Gastrocnemius medialis (tissue), 4 donors: ENCODE measurements around the gene SLC29A3. TPM values are rescaled to one million over a fixed set of nuclear protein-coding genes. Genes with fewer than 3 reads are reported as not detected.
A peak's percentile ranks its signal among the peaks of the same experiment; 100 is the strongest.

Experiments used
- ATAC-seq, 2 donors: fragments of 150-250 bp; one replicate each; pipeline ENCODE4 v1.9.1; 2016
- DNase-seq, 2 donors: peaks; one replicate each; pipeline ENCODE4 v3.0.0-alpha.2; 2019
- H3K27ac ChIP-seq, 4 donors: fragments of 200-600 bp; sonication (generic); 1 replicate in 1 of 4; 2 replicates in 3 of 4; pipeline ENCODE4 v1.5.1; 2016 to 2018; ENCODE audit warnings: mild to moderate bottlenecking in 2 of 4, moderate library complexity in 1 of 4
- H3K27me3 ChIP-seq, 3 donors: fragments of 200-600 bp; sonication (generic) in 2 of 3; 1 replicate in 1 of 3; 2 replicates in 2 of 3; pipeline versions ENCODE4 v1.5.1 to v1.6.0; 2016 to 2019; ENCODE audit warnings: mild to moderate bottlenecking in 1 of 3, moderate library complexity in 1 of 3
- H3K36me3 ChIP-seq, 2 donors: fragments of 200-600 bp; sonication (generic) in 1 of 2; one replicate each; pipeline ENCODE4 v1.5.1; 2017 to 2018
- H3K4me1 ChIP-seq, 2 donors: fragments of 200-600 bp; sonication (generic) in 1 of 2; one replicate each; pipeline ENCODE4 v1.5.1; 2016 to 2017; ENCODE audit warnings: mild to moderate bottlenecking in 2 of 2
- H3K4me3 ChIP-seq, 4 donors: fragments of 200-600 bp; sonication (generic) in 3 of 4; 1 replicate in 1 of 4; 2 replicates in 3 of 4; pipeline ENCODE4 v1.5.1; 2016 to 2019; ENCODE audit warnings: mild to moderate bottlenecking in 2 of 4
- H3K9me3 ChIP-seq, 3 donors: fragments of 200-600 bp; sonication (generic) in 2 of 3; 1 replicate in 1 of 3; 2 replicates in 2 of 3; pipeline ENCODE4 v1.5.1; 2016 to 2019
- POLR2A ChIP-seq, 2 donors: fragments of 450-650 bp; IDR thresholded peaks; one replicate each; pipeline ENCODE4 v1.6.1; 2017; ENCODE audit warnings: antibody characterized with exemption in 2 of 2, mild to moderate bottlenecking in 2 of 2, moderate library complexity in 2 of 2
- in situ Hi-C, 4 donors: fragments of 200-750 bp; cut with MboI; loops; one replicate each; pipeline versions ENCODE4 v1.15.0 to v1.8.0; 2017; ENCODE audit warnings: low sequenced_read_pairs in 4 of 4
- intact Hi-C: fragments of 100-400 bp; cut with DNase I; formaldehyde crosslinking; loops from one replicate; pipeline ENCODE4 v1.15.1; 2023; ENCODE audit warnings: low total_unique reads
- total RNA-seq, 4 donors: library from RNA; depleted of rRNA; stranded (reverse); fragments of >200 nt; gene quantifications; one replicate each; pipeline versions ENCODE4 v1.1.0 to v1.2.3, GENCODE V29; 2016
- TF ChIP-seq, protein P1 (sequence below), 5 experiments: fragments of 450-650 bp in 3 of 5; fragments of 200-600 bp in 2 of 5; sonication (generic) in 2 of 5; IDR thresholded peaks in 4 of 5; conservative IDR thresholded peaks in 1 of 5; 1 replicate in 4 of 5; 2 replicates in 1 of 5; pipeline ENCODE4 v1.5.1; 2016 to 2019; ENCODE audit warnings: antibody characterized with exemption in 5 of 5, mild to moderate bottlenecking in 3 of 5, moderate library complexity in 3 of 5

SLC29A3 gene
- total RNA-seq, 4 donors from 2014 or later = 0.36 to 2.8 (median 2.0) TPM

GRCh38 chr10:71330789-71331404, 11.8 kb downstream of the SLC29A3 start:
- Histone ChIP-seq H3K4me1 (peaks cover 4 to 7% of the 10 kb centered on the region in 2 donors), H3K27me3 (no peaks in the 10 kb centered on the region), H3K9me3 (no peaks in the 10 kb centered on the region), H3K36me3 (no peaks in the 10 kb centered on the region), H3K27ac (no peak overlapping the region), H3K4me3 (no peak overlapping the region)
- ATAC-seq (no peak), DNase-seq (no peak)
- in situ Hi-C loops = no loop called here
- TF ChIP-seq, protein P1, sequence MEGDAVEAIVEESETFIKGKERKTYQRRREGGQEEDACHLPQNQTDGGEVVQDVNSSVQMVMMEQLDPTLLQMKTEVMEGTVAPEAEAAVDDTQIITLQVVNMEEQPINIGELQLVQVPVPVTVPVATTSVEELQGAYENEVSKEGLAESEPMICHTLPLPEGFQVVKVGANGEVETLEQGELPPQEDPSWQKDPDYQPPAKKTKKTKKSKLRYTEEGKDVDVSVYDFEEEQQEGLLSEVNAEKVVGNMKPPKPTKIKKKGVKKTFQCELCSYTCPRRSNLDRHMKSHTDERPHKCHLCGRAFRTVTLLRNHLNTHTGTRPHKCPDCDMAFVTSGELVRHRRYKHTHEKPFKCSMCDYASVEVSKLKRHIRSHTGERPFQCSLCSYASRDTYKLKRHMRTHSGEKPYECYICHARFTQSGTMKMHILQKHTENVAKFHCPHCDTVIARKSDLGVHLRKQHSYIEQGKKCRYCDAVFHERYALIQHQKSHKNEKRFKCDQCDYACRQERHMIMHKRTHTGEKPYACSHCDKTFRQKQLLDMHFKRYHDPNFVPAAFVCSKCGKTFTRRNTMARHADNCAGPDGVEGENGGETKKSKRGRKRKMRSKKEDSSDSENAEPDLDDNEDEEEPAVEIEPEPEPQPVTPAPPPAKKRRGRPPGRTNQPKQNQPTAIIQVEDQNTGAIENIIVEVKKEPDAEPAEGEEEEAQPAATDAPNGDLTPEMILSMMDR (IDR thresholded peaks at IDR 0.05 in 4 of 5, conservative IDR thresholded peaks at IDR 0.05 in 1 of 5) = no peak
- TF ChIP-seq POLR2A (IDR thresholded peaks at IDR 0.05) = no peak
- intact Hi-C loops = no loop called here

DNA sequence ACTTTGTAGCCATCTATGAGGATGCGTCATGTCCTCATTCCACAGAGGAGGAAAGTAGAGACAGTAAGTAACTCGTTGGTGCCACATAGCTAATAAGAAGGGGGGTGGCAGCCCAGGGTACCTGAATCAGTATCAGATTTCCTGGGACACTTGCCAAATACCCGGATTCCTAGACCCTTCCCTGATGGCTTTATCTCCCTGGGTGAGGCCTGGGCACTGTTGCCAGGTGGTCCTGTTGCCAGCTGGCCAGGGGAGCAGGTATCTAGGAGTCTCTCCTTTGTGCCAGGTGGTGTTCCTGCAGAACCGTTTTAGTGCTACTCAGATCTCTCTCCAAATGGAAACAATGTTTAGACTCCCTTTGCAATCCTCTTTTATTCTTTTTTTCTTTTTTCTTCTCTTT, 12.7 kb downstream of the SLC29A3 start:
- no peaks in the 10 kb centered on the region for H3K27me3 ChIP-seq
- in situ Hi-C loops (no loop called here), intact Hi-C loops (no loop called here)
- no peaks in the 10 kb centered on the region for H3K36me3 ChIP-seq
- no peaks in the 10 kb centered on the region for H3K9me3 ChIP-seq
- H3K27ac ChIP-seq = no peak overlapping the region
- H3K4me1 ChIP-seq = no peaks in the 10 kb centered on the region
- no peak for ATAC-seq
- DNase-seq = no peak
- TF ChIP-seq POLR2A (IDR thresholded peaks at IDR 0.05) = no peak
- TF ChIP-seq, protein P1 (IDR thresholded peaks at IDR 0.05 in 4 of 5, conservative IDR thresholded peaks at IDR 0.05 in 1 of 5) = no peak
- no peak overlapping the region for H3K4me3 ChIP-seq

DNA sequence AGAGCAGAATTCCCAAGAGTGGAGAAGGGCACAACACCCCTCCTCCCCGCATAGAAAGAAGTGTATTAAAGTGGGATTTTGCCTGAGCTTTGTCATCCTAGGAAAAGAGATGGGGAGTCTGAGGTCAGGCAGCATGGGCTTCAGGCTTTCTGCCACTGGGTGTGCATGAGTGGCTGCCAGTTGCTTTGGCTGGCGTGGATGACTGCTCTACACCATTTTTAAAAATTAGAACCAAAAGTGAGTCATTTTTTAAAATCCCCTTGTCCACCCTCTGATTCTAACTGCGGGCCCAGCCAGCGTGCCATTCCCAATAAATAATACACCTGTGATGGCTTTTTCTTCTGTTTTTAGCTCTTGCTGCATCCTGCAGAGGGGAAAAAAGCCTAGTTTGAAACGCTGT, 13.4 kb downstream of the SLC29A3 start:
- no peak for ATAC-seq
- Histone ChIP-seq H3K27ac (no peak overlapping the region), H3K9me3 (no peaks in the 10 kb centered on the region), H3K4me3 (no peak overlapping the region), H3K4me1 (no peaks in the 10 kb centered on the region), H3K27me3 (no peaks in the 10 kb centered on the region), H3K36me3 (no peaks in the 10 kb centered on the region)
- DNase-seq = no peak
- in situ Hi-C loops = no loop called here
- intact Hi-C loops = no loop called here
- TF ChIP-seq, protein P1 (IDR thresholded peaks at IDR 0.05 in 4 of 5, conservative IDR thresholded peaks at IDR 0.05 in 1 of 5) = no peak
- TF ChIP-seq POLR2A (IDR thresholded peaks at IDR 0.05) = no peak

DNA sequence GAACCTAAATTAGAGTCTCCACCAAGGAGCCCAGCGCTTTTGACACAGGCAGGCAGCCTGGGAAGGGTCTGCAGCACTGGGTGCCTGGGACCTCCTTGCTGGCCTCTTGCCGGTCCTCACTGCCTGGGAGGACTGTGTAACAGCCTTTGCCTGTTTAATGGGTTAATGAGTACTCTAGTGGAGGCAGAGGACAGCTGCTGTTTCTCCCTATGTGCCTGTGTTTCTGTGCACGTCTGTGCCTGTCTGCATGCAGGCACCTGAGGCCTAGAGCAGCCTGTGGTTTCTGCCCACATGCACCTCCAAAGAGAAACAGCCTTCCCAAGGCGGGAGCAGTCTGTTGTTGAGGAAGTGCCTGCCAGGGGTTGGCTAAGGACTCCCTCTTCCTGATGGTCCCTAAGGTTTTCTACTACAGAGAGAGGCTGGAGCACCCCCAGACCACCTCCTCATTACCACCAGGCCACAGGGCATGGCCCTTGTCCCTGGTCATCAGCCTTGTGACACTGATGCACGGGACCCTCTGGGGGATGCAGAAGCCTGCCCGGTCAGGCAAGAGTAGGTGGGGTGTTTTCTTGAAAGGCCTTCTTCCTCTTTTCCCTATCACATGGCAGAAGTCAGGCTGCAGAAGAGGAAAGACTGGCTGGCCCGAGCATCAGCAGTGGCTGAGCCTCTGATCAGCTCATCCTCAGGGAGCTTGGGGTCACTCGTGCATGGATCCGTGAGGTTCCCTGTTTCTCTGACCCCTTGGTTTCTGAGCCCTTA, 14.2 kb downstream of the SLC29A3 start:
- no peak for TF ChIP-seq POLR2A (IDR thresholded peaks at IDR 0.05)
- TF ChIP-seq, protein P1 (IDR thresholded peaks at IDR 0.05 in 4 of 5, conservative IDR thresholded peaks at IDR 0.05 in 1 of 5) = no peak
- no peaks in the 10 kb centered on the region for H3K36me3 ChIP-seq
- no peaks in the 10 kb centered on the region for H3K9me3 ChIP-seq
- in situ Hi-C loops (no loop called here), intact Hi-C loops (no loop called here)
- H3K4me3 ChIP-seq = no peak overlapping the region
- H3K4me1 ChIP-seq = no peaks in the 10 kb centered on the region
- ATAC-seq (no peak), DNase-seq (peak in 1 of 2 donors; percentile 28)
- no peaks in the 10 kb centered on the region for H3K27me3 ChIP-seq
- no peak overlapping the region for H3K27ac ChIP-seq
